COLO668 (cell line): Measurements from ENCODE around the gene CD300LB.
"Not testable (repeated sequence)": the region's sequence is repeated elsewhere in the genome, so short reads cannot be mapped to it uniquely, and the experiment has no call there.

Source experiments
- DNase-seq: peaks from one replicate; lab custom pipeline; 2025; ENCODE audit not compliant: unreplicated experiment; lab: John Stamatoyannopoulos, UW

Gene CD300LB

DNA sequence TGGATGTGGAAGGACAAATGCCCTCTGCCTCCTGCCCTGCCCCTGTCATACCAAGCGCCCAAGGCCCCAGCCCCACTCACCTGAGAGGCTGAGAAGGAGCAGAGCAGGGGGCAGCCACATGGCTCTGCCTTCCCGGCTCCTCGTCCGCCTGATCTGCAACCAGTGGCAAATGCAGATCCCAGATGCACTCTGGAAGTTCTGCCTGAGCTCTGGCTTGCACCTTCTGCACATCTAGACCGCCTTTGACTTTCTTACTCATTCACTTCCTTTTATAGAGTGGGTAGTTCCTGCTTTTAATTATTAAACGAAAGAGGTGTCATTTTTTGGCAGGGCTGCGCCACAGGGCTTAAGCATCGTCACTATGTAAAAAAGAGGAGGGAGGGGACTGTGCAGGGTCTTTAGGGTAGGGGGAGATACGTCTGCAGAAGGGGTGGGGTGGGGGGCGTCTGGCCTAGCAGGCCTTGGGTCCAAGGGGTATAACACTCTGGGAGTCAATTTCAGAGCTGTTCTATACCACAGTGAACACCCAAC, at the start of gene CD300LB:
CD300LB (minus strand) TSS at position 245 of the 531 bp plus-strand sequence; CDS start at position 120, 125 bp downstream.
- DNase-seq, result no peak

- no peak for DNase-seq
These were observed 48.6 kb upstream of the CD300LB start for GRCh38 chr17:74579900-74580299.

GRCh38 chr17:74578979-74579378, 47.7 kb upstream of the CD300LB start:
- no peak for DNase-seq

GRCh38 chr17:74574489-74575142, 43.3 kb upstream of the CD300LB start:
- no peak for DNase-seq

- not testable (repeated sequence) for DNase-seq
These were observed 42.4 kb upstream of the CD300LB start for GRCh38 chr17:74573635-74574034.

DNA sequence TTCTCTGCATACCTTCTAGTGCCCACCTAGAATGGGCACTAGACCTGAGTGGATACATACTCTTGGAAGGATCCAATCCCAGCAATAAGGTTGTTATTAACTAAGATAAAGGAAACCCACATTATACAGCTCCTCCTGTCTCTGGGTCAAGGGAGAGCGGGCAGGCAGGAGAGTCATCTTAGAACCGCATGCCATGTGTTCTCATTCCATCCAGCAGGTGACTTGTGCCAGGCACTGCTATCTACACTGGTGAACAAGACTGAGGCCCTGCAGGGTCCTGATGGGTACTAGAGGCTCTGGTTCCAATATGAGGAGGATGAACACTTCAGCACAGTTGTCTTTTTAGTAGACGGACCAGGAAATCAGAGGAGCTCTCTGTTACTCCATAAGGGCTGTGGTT, 41.9 kb upstream of the CD300LB start:
- no peak for DNase-seq

DNA sequence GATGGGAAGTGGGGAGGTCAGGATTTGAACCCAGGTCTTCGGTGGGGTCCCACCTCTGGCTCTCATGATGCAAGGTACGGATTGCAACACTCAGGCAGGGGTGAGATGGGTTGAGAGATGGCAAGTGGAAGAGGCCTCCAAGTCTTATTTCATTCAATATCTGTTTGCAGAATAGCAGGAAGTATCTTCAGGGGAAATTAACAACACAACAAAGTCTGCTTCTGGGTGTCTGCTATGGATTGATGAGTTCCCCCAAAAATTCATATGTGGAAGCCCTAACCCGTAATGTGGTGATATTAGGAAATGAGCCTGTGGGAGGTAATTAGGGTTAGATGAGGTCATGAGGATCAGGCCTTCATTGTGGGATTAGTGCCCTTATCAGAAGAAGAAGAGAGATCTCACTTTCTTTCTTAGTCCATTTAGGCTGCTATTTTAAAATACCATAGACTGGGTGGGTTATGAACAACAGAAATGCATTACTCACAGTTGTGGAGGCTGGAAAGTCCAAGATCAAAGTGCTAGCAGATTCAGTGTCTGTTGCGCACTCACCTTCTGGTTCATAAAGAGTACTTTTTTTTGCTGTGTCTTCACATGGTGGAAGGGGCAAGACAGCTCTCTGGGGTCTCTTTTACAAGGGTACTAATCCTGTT, 40.5 kb upstream of the CD300LB start:
- no peak for DNase-seq

DNA sequence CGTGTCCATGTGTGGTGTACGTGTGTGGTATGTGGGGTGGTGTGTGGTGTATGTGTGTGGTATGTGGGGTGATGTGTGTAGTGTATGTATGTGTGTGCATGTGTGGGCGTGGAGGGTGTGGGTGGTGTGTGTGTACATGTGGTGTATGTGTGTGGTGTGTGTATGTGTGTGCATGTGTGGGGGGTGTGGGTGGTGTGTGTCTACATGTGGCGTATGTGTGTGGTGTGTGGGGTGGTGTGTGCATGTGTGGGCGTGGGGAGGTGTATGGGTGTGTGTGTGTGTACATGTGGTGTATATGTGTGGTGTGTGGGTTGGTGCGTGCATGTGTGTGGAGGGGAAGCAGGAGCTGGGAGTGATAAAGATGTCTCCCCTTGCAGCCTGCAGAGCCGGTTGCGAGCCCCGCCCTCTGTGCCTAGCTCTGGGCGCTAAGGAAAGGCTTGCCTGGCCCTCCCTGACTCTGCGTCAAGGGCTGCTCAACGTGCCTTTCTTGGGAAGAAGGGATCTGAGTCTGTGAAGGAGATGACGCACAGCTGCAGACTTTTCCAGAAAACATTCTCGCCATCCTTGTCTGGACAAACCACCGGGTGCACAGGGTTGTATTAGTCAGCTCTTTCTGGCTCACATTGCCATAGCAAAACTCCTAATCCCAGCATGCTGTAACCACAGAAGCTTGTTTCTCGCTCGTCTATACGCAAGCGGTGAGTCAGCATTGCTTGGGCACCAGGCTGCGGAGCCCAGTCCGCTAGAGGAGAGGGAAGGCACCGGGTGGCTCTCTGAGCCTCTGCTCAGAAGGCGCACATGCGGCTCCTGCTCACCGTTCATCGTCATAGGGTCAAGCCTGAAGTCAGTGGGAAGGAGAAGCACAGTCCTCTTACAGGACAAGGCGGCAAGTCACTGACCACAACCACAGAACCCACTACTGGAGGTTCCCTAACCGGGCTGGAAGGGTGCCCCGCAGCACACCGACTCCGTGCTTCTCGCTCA, 38.0 kb upstream of the CD300LB start:
- peak; percentile 4 for DNase-seq

DNA sequence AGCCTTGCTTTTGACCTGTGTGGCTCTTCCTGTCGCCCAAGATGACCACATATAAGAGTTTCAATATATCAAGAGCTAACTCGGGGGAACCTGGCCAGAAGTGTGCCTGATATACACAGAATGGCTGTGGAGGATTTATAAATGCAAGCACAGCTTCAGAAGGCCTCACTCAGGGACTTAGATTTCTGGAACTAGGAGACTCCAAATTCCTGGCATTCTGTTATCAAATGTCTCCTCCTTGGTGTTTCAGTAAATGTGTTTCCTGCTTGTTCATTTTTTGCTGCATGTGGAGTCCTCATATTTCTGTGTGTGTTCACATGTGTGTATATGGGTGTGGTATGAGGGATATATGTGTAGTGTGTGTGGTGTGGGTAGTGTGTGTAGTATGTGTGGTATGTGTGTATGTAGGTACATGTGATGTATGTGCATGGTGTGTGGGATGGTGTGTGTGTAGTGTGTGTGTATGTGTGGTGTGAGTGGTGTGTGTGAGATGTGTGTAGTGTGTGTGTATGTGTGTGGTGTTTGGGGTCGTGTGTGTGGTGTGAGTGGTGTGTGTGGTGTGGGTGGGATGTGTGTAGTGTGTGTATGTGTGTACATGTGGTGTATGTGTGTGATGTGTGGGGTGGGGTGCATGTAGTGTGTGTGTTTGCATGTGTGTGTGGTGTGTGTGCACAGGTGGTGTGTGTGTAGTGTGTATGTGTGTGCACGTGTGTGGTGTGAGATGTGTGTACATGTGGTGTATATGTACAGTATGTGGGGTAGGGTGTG, 37.0 kb upstream of the CD300LB start:
- DNase-seq, result no peak

- no peak for DNase-seq
These were observed 36.1 kb upstream of the CD300LB start, which contains the start of gene CD300H for GRCh38 chr17:74567397-74567796. Gene CD300H (minus strand): TSS chr17:74567509.

GRCh38 chr17:74566132-74566753, 35.0 kb upstream of the CD300LB start:
- peak; percentile 17 for DNase-seq

- no peak for DNase-seq
These were observed 33.9 kb upstream of the CD300LB start for GRCh38 chr17:74565126-74565525.

- DNase-seq, result no peak
These were observed 32.1 kb upstream of the CD300LB start for GRCh38 chr17:74563358-74563757.

- DNase-seq, result no peak
These were observed 30.3 kb upstream of the CD300LB start for GRCh38 chr17:74561586-74561985.

DNA sequence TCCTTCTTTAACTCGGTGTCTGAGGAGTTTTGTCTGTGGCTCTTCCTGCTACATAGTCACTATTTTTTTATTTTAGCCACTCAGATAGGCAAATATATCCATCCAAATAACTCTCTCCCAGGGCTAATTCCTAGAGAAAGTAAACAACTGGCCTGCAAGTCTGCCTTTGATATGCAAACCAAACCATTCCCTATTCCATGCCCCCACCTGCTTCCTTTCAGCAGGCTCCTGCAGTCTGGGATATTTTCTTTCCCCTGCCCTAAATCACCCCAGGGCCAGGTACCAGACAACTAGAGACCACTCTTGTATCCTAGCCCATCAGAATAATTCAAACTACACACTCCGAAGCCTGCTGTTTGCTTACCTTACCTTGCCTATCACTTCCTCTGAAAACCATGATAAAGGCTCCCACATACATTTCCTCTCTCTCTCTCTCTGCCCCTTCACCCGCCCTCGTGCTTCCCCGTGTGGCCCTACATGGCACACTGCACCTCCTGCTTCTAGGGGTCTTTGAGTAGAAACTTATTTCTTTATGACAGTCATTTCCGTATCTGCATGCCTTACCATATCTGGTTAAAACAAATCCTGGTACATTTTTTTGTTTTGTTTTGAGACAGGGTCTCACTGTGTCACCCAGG, 27.7 kb upstream of the CD300LB start:
- no peak for DNase-seq

DNA sequence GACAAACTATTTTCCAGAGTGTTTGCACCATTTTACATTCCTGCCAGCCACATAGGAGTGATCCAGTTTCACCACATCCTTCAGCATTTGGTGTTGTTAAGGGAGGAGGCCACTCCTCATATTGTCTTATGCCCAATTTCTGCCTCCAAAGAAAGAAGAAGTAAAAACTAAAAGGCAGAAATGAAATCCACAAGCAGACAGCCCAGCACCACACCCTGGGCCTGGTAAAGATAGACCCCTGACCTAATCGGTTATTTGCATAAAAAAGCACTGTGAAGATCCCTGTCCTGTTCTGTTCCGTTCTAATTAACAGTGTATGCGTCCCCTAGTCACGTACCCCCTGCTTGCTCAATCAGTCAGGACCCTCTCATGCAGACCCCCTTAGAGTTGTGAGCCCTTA, 27.1 kb upstream of the CD300LB start:
- DNase-seq, result not testable (repeated sequence)

- DNase-seq, result no peak
These were observed 24.2 kb upstream of the CD300LB start for GRCh38 chr17:74555427-74555940.

GRCh38 chr17:74554909-74555308, 23.6 kb upstream of the CD300LB start:
- DNase-seq, result no peak

DNA sequence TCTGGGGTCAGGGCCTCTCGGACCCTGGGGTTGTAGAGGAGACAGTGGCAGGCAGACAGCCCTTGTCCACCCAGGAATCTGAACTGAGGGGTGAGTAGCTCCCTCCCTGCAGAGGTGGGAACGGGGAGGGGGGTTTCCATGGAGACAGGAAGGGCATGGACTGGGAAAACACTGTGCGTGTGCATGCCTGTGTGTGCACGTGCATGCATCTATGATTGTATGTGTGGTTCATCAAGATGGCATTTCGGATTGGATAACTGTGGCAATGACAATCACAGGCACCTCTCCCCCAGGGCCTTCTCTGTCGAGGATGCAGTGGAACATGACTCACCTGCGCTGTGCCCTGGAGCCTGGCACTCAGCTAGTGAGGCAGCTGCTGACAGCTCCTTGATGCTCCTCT, 20.8 kb upstream of the CD300LB start:
- DNase-seq, result no peak
